ENCODE measurements around the gene CD33. TPM values are rescaled to one million over a fixed set of nuclear protein-coding genes. Genes with fewer than 3 reads are reported as not detected.
"Not testable (repeated sequence)": the region's sequence is repeated elsewhere in the genome, so short reads cannot be mapped to it uniquely, and the experiment has no call there.

CD33 gene
- 1 to 10 TPM; 1.4 to 3.7 (median 1.9) TPM for polyA plus RNA-seq (ENCODE audit: insufficient read length in 4 of 4)

DNA sequence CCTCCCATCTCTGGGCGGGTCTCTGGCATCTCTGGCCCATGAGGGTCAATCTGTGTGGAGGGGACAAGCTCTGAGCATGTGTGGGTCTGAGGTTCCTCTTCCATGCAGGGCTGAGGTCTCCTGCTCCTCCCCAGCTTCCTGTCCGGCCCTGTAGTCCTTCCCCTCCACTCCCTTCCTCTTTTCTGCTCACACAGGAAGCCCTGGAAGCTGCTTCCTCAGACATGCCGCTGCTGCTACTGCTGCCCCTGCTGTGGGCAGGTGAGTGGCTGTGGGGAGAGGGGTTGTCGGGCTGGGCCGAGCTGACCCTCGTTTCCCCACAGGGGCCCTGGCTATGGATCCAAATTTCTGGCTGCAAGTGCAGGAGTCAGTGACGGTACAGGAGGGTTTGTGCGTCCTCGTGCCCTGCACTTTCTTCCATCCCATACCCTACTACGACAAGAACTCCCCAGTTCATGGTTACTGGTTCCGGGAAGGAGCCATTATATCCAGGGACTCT lies at the start of gene CD33:
CD33 (plus strand) TSS at position 183 of the 496 bp plus-strand sequence; CDS start at position 222, 39 bp downstream.
- DNase-seq (ENCODE audit: low read depth in 4 of 4, low spot score in 3 of 4), result not testable (repeated sequence)

DNA sequence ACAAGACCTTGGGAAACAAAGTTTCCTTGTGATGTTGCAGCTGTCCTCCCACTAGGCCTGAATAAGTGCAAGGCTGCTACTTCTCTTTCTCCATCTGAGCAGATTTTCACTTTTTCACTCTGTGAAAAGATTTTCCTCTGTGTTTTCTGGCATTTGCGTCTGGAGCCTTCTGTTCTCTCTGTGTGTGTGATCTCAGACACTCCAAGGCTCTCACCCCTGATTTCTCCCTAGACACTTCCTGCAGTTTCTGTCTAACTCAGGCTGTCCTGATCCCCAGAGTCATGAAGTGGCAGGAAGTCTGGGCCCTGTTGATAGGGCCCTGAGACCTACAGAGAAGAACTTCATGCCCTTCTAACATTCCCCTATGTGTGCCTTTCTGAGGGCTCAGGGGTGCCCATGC lies 45.6 kb upstream of the CD33 start:
- DNase-seq (ENCODE audit: low read depth in 4 of 4, low spot score in 3 of 4), result no peak

DNA sequence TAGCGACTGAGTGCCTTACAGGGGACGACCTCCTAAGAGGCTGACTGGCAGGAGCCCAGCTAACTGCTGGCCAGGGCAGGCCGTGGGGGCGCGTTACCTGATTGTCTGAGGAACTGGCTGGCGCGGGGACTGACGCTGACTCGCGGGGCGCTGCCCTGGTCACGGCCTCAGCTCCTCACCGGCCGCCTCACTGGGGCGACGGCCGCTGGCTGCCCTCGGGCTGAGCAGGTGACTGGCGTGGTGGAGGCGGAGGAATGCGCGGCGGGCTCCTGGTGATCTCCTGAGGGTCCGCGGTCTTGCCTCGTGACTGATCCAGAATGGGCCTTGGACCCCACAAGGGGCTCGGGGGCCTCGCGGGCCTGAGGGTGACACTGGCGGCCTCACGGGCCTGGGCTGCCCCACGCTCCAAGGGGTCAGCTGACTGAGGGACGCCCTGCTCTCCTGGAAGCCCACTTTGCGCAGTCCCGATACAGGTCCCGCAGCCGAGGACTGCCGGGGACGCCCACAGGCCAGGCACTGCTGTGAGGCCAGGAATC lies 43.4 kb upstream of the CD33 start:
- no peak for DNase-seq (ENCODE audit: low read depth in 4 of 4, low spot score in 3 of 4)

DNA sequence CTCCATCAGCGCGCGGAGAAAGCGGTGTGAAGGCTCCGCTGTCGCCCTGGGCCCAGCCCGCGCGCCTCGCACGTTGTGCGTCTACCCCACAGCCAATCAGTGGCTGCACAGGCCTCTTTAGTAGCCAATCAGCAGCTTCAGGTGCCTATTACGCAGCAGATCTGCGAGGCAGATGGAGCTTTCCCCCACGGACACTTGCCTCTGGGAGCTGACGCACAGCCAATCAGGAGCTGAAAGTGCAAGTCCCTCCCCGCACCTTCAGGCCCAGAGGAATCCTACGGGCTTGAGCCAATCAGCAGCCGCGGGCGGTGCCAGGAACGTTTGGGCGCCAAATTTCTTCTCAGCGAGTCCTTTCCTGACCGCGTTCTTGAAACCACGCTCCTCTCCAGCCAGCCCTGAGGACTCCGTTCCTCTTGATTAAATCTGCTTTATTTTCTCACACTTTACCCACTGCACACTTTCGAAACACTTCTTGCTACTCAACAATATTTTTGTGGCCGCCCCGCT lies 42.9 kb upstream of the CD33 start:
- no peak for DNase-seq (ENCODE audit: low read depth in 4 of 4, low spot score in 3 of 4)

DNA sequence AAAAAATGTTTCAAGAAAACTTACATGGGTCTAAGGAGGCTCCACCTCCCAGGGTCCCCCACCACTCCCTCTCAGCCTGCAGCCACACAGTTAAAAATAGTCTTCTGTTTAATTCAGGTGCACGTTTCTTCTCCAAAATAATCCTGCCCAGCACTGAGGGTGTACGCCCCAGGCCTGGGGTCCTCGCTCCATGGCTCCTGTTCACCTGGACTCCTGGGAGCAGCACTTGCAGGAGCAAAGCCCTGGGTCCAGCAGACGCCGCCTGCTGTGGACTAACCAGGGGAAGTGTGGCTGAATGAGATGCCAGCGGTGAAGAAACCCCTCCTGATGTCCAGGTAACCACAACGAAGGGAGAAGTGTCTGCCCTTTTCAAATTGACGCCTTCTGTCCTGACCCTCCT lies 41.3 kb upstream of the CD33 start:
- DNase-seq (ENCODE audit: low read depth in 4 of 4, low spot score in 3 of 4), result no peak

DNA sequence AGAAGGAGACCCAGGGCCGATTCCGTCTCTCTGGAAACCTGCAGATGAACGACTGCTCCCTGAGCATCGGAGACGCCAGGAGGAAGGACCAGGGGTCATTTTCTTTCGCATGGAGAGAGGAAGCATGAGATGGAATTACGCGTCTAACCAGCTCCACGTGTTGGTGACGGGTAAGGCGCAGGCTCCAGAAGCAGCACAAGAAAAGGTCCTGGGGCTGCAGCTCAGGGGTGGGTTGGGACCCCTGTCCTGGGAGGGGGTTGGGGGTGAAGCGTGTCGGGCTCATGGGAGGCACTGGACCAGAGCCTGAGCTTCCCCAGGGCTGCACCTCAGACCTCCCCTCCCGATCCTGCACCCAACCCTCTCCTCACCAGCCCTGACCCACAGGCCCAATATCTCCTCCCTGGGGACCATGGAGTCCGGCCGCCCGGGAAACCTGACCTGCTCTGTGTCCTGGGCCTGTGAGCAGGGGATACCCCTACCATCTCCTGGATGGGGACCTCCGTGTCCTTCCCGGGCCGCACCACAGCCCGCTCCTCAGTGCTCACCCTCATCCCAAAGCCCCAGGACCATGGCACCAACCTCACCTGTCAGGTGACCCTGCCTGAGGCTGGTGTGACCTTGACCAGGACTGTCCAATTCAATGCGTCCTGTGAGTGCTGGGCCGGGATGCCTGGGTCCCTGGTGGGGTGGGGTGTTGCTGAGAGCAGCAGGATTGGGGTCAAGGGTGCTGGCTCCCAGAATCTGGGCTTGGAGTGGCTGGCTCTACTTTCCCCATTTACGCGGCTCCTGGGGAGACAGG lies 39.6 kb upstream of the CD33 start:
- DNase-seq (ENCODE audit: low read depth in 4 of 4, low spot score in 3 of 4), result no peak

DNA sequence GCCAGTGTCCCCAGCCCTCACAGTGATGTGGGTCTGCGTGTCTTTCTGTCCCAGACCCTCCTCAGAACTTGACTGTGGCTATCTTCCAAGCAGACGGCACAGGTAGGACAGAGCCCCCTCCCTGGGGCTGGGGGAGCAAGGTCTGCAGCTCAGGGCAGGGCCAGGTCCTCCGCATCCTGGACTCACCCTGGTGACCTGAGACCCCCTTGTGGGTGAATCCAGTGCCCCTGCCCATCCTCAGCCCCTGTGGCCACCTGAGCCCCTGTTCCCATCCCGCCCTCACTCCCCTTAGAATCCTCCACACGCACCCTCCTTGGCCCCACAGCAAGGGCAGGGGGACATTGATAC lies 39.0 kb upstream of the CD33 start:
- DNase-seq (ENCODE audit: low read depth in 4 of 4, low spot score in 3 of 4), result no peak

DNA sequence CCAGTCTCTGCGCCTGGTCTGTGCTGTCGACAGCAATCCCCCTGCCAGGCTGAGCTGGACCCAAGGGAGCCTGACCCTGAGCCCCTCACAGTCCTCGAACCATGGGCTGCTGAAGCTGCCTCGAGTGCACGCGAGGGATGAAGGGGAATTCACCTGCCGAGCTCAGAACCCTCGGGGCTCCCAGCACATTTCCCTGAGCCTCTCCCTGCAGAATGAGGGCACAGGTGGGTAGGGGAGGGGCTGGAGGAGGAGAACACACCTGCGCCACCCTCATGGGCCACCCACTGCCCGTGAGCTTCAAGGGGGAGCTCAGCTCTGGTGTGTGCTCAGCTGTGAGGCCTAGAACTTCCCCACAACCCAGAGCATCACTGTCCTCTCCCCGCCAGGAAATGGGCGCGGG lies 38.6 kb upstream of the CD33 start:
- no peak for DNase-seq (ENCODE audit: low read depth in 4 of 4, low spot score in 3 of 4)

DNA sequence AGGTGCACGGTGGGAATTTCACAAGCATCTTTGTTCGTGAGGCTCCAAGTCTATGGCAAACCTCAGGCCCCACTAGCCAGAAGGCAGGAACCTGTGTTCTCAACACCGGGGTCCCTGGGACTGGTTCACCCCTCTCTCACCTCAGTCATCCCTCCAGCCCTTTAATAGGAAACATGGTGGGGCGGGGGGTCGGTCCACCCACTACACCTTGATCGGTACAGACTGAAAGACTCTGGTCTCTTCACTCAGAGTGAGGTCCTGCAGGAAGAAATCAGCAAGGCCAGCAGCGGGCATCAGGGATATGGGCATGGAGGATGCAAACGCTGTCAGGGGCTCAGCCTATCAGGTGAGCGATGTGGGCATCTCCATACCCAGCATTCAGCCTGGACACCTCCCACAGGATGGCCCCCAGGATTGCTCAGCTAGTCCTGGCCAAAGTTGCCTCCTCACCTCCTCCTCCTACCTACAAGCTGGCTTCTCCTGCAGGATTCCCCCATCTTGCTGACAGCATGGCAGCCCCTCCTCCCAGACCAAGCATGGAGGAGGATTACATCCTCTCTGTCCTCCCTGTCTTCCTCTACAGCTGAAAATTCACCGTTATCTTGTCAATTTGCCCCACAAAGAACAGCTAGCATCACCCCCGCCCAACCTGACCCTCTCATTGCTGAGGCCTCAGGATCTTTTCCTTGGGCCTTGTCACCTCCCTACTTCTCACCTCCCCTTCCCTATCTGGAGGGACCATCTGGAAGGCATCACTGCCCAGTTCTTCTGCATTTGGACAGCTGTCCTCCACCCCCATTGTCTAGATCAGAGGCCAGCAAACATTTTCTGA lies 37.3 kb upstream of the CD33 start:
- no peak for DNase-seq (ENCODE audit: low read depth in 4 of 4, low spot score in 3 of 4)

DNA sequence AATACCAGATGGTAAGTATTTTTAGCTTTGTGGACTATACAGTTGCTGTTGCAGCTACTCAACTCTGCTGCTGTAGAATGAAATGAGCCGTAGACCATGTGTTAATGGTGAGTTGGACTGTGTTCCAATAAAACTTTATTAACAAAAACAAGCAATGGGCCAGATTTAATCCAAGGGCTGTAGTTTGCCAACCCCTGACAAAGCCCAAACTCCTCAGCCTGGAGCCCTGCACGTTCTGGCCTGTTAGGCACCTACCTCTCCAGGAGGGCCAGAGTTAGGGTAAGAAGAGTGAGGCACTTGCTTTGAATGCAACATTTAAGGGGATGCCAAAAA lies 36.7 kb upstream of the CD33 start:
- DNase-seq (ENCODE audit: low read depth in 4 of 4, low spot score in 3 of 4), result no peak

DNA sequence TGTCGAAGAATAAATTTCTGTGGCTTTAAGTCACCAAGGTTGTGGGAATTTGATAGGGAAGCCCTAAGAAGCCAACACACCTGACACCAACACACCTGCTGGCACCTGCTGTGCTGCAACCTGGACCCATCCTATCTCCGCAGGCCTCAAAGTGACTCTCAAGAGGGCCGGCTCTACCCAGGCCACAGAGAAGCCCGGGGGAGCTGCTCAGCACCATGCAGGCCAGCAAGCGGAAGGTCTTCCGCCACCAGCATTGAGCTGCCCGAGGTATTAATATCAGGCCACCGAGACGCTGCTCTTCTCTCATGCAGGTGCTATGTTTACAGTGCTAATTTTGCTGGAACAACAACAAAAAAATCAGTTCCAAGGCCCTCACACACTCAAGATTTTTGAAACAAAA lies 32.2 kb upstream of the CD33 start:
- DNase-seq (ENCODE audit: low read depth in 4 of 4, low spot score in 3 of 4), result no peak

DNA sequence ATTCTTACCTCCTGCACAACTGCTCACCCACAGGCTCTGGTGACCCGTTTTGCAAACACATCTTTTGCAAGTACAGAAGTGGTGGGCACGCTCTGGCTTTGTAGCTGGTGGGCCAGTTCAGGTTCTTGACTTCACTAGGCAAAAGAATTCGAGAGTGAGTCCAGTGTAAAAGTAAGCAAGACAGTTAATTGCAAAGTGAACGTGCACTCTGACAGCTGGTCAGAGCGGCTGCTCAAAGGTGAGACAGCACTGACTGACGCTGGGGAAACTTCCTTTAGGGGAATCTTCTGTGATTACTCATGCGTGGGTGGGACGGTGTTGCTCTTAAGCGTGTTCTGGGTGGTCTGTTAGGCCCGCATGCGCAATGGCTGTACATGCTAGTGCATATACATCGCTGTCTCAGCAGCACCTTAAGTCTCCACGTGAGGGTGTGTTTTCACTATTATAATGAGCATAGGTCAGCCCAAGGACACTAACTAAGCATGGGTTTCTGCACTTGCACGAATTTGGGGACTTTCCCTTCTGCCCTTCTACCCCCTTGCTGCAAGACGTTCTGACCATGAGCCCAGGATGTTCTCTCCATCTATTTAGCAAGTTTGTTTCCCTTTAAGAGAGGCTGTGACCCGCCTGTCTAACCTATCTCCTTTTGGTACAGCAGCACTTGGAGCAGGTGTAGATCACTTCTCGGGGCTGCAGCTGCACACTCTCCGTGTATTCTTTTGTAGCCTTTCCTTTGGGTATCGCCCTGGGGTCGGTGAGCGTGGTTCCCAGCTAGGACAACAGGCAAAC lies 30.2 kb upstream of the CD33 start:
- DNase-seq (ENCODE audit: low read depth in 4 of 4, low spot score in 3 of 4), result no peak

DNA sequence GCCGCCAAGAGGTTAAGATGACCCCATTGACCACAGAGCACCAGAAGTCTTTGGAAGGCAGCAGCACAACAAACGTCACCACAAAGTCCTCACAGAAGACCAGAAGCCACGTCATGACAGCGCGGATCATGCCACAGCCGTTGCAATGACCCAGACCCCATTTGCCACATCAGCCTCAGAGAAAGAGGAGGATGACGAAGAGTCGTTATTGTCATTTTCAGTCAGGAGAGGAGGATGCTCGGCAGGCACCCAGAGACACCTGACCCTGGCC lies 29.6 kb upstream of the CD33 start:
- no peak for DNase-seq (ENCODE audit: low read depth in 4 of 4, low spot score in 3 of 4)

DNA sequence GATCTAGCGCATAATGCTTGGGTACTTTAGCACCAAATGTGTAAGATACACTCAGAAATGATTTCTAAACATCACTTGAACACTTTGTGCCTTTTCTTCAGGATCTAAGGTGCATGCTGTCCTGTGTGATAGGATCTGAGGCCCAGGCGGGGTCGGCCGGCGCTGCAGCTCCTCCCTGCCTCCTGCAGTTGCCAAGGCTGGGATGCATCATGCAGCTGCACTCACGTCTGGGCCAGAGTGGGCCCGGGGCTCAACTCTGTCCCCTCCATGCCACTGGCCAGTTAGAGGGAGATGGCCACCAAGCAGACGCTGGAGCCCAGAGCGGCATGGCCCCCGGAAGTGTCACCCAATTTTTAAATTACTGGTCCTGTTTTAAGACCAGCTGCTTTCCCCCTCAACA lies 29.3 kb upstream of the CD33 start:
- no peak for DNase-seq (ENCODE audit: low read depth in 4 of 4, low spot score in 3 of 4)

DNA sequence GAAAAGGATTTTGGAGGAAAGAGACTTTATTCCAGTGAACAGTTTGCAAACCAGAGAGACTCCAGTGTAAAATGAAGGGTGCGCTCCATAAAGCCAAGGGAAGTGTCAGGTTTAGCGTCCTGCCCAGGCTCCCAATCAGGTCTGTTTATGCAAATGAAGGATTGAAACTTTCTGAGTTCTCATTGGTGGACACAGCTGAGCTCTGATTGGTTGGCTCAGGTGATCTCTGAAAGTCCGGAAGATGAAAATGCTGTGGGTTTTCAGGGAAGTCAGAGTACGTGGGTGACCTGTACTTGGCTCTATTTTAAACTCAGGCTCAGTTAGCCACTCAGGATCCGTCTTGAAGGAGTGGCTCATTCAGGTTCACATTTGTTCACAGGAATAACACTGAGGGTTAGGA lies 28.7 kb upstream of the CD33 start:
- no peak for DNase-seq (ENCODE audit: low read depth in 4 of 4, low spot score in 3 of 4)

DNA sequence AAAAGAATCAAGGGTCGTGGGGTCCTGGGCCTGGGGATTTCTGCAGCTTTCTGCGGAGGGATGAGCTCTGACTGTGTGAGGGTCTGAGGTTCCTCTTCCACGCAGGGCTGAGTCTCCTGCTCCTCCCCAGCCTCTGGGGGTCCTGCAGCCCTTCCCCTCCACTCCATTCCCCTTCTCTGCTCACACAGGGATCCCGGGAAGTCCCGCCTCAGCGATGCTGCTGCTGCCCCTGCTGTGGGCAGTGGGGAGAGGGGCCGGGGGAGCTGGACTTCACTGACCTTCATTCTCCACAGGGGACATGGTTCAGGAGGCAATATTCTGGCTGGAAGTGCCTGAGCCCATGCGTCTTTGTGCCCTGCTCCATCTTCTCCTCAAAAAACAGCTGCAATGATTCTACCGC lies 26.2 kb upstream of the CD33 start:
- DNase-seq (ENCODE audit: low read depth in 4 of 4, low spot score in 3 of 4), result no peak

DNA sequence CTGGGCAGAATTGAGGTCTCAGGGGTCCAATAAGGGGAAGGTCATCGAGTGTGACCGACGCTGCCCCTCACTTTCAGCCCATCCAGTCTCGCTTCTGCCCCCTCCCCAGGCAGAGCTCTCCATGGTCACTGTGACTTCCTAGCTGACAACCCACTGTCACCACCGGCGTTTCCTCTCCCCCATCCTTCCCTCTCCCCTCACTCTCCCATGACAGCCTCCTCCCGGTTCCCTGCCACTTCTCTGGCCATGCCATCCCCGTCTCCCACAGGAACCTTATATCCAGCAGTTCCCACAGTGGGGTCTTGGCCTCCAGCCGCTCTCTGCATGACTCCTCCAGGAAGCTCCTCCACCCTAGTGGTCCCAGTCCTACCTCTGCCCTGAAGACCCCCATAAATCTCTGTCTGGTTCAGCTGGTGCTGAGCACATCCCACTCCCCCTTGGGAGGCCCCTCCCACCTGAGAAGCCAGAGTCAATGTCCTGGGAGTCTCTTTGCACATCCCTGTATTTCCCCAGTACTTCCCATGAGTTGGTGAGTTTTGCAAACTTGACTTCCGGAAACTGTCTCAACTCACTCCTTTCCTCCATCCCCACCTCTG lies 24.7 kb upstream of the CD33 start:
- peak in 1 of 4 donors; percentile 24 for DNase-seq (ENCODE audit: low read depth in 4 of 4, low spot score in 3 of 4)

DNA sequence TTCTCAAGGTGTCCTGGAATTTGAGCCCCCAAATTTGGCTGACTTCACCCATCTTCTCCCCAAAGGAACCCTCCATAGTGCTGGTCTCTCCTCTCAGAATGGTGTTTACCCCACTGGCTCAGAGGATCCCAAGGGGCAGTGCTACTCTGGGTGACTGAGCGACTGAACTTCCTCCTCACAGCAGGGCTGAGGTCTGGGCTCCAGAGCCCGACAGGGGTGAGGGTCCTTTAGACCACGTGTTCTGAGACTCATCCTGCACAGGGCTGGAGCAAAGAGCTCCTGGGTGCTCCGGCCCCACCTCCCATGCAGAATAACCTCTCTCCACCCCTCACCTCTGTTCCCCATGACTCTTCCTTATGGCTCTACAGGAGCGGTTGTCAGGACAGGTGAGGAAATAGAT lies 23.2 kb upstream of the CD33 start:
- no peak for DNase-seq (ENCODE audit: low read depth in 4 of 4, low spot score in 3 of 4)

DNA sequence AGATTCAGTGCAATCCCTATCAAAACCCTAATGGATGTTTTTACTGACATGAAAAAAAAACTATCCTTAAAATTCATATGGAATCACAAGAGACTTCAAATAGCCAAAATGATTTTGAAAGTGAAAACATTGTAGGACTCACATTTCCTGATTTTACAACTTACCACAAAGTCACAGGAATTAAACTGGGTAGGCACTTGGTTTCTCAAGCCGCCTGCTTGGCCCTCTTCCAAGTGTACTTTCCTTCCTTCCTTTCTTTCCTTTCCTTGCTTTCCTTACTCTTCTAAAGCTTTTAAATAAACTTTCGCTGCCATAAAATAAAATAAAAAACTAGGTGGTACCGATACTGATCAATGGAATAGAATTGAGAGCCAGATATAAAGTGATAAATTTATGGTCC lies 21.0 kb upstream of the CD33 start:
- no peak for DNase-seq (ENCODE audit: low read depth in 4 of 4, low spot score in 3 of 4)

DNA sequence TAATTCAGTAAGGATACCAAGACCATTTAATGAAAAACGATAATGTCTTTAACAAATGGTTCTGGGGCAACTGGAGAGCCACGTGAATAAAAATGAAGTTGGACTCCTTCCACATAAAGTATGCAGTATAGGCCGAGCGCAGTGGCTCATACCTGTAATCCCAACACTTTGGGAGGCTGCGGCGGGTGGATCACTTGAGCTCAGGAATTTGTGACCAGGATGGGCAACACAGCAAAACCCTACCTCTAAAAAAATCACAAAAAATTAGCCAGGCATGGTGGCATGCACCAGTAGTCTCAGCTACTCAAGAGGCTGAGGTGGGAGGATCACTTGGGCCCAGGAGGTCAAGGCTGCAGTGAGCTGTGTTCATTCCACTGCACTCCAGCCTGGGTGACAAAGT lies 20.6 kb upstream of the CD33 start:
- DNase-seq (ENCODE audit: low read depth in 4 of 4, low spot score in 3 of 4), result no peak

DNA sequence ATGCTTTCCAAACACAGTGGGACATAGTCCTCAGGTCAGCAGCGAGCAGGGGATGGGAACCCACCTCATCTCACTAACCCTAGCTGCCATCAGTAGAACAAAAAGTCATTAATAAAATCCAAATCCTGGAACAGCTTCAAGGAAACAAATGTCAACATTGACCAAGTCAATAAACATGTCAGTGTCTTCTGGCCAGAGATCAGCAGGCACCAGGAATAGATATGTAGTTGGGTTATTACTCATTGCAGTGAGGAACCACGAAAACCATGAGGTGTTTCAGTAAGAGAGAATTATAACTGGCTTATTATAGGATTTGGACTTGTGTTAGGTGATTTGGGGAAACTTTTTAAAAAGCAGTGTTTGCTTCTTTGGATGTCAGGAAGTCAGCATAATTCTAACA lies 17.1 kb upstream of the CD33 start:
- no peak for DNase-seq (ENCODE audit: low read depth in 4 of 4, low spot score in 3 of 4)
